Measurements from ENCODE around the gene CD59. TPM values are rescaled to one million over a fixed set of nuclear protein-coding genes. Genes with fewer than 3 reads are reported as not detected.

The CD59 gene
- total RNA-seq, 2 experiments from 2014 or later, result 35.2 to 37.8 TPM

- no peaks in the 10 kb centered on the region for H3K9me3 Mint-ChIP-seq
- DNase-seq, result no peak
- peaks cover 47% of the 10 kb centered on the region for H3K27me3 Mint-ChIP-seq
- H3K9me3 ChIP-seq (ENCODE audit: control insufficient read depth in 1 of 2, insufficient read depth in 1 of 2, low read length in 2 of 2), result peaks cover 0 to 3% of the 10 kb centered on the region in 2 experiments
- no peaks in the 10 kb centered on the region for H3K36me3 Mint-ChIP-seq (ENCODE audit: low read depth)
- no peak overlapping the region for H3K4me3 Mint-ChIP-seq
- H3K27me3 ChIP-seq (ENCODE audit: control insufficient read depth in 1 of 2, insufficient read depth in 2 of 2, low read length in 2 of 2), result peaks cover 7 to 17% of the 10 kb centered on the region in 2 experiments
- ATAC-seq (ENCODE audit: poor library complexity), result no peak
- POLR2A ChIA-PET, result no interaction called here
- H3K27ac ChIP-seq (ENCODE audit: low read depth in 1 of 2, low read length in 2 of 2), result no peak overlapping the region
- no peaks in the 10 kb centered on the region for H3K36me3 ChIP-seq (ENCODE audit: insufficient read depth, low read length)
- H3K27ac Mint-ChIP-seq, result no peak overlapping the region
- CTCF ChIA-PET, result no interaction called here
- no peaks in the 10 kb centered on the region for H3K4me1 Mint-ChIP-seq (ENCODE audit: low read depth)
- TF ChIP-seq CTCF (IDR thresholded peaks at IDR 0.05), result no peak
- H3K4me1 ChIP-seq (ENCODE audit: insufficient read depth, low read length), result no peaks in the 10 kb centered on the region
- no peak overlapping the region for H3K4me3 ChIP-seq (ENCODE audit: low read length)
- intact Hi-C loops (cut with DNase I, micrococcal nuclease), result no loop called here
Observed at GRCh38 chr11:33685082-33685481, 51.1 kb downstream of the CD59 start.

- Histone ChIP-seq H3K36me3 (ENCODE audit: insufficient read depth, low read length) (no peaks in the 10 kb centered on the region), H3K4me1 (ENCODE audit: insufficient read depth, low read length) (no peaks in the 10 kb centered on the region), H3K9me3 (ENCODE audit: control insufficient read depth in 1 of 2, insufficient read depth in 1 of 2, low read length in 2 of 2) (peaks cover 0 to 3% of the 10 kb centered on the region in 2 experiments), H3K27ac (ENCODE audit: low read depth in 1 of 2, low read length in 2 of 2) (no peak overlapping the region), H3K27me3 (ENCODE audit: control insufficient read depth in 1 of 2, insufficient read depth in 2 of 2, low read length in 2 of 2) (peaks cover 9 to 17% of the 10 kb centered on the region in 2 experiments), H3K4me3 (ENCODE audit: low read length) (no peak overlapping the region)
- intact Hi-C loops (cut with DNase I, micrococcal nuclease), result no loop called here
- Mint-ChIP-seq H3K4me1 (ENCODE audit: low read depth) (no peaks in the 10 kb centered on the region), H3K27ac (no peak overlapping the region), H3K9me3 (no peaks in the 10 kb centered on the region), H3K27me3 (peaks cover 51% of the 10 kb centered on the region), H3K36me3 (ENCODE audit: low read depth) (no peaks in the 10 kb centered on the region), H3K4me3 (no peak overlapping the region)
- ATAC-seq (ENCODE audit: poor library complexity), result no peak
- ChIA-PET CTCF (no interaction called here), POLR2A (no interaction called here)
- no peak for TF ChIP-seq CTCF (IDR thresholded peaks at IDR 0.05)
- DNase-seq, result no peak
Observed at GRCh38 chr11:33684003-33684706, 52.1 kb downstream of the CD59 start.

GRCh38 chr11:33682446-33682845, 53.8 kb downstream of the CD59 start:
- H3K4me1 ChIP-seq (ENCODE audit: insufficient read depth, low read length), result no peaks in the 10 kb centered on the region
- intact Hi-C loops (cut with DNase I, micrococcal nuclease), result no loop called here
- Mint-ChIP-seq H3K4me3 (no peak overlapping the region), H3K36me3 (ENCODE audit: low read depth) (no peaks in the 10 kb centered on the region), H3K9me3 (peaks cover 3% of the 10 kb centered on the region), H3K27me3 (peaks cover 65% of the 10 kb centered on the region), H3K27ac (no peak overlapping the region), H3K4me1 (ENCODE audit: low read depth) (no peaks in the 10 kb centered on the region)
- no peak for TF ChIP-seq CTCF (IDR thresholded peaks at IDR 0.05)
- peaks cover 9 to 17% of the 10 kb centered on the region in 2 experiments for H3K27me3 ChIP-seq (ENCODE audit: control insufficient read depth in 1 of 2, insufficient read depth in 2 of 2, low read length in 2 of 2)
- no peak overlapping the region for H3K27ac ChIP-seq (ENCODE audit: low read depth in 1 of 2, low read length in 2 of 2)
- DNase-seq (no peak), ATAC-seq (ENCODE audit: poor library complexity) (no peak)
- no peaks in the 10 kb centered on the region for H3K36me3 ChIP-seq (ENCODE audit: insufficient read depth, low read length)
- no peaks in the 10 kb centered on the region for H3K9me3 ChIP-seq (ENCODE audit: control insufficient read depth in 1 of 2, insufficient read depth in 1 of 2, low read length in 2 of 2)
- POLR2A ChIA-PET, result no interaction called here
- CTCF ChIA-PET, result no interaction called here
- H3K4me3 ChIP-seq (ENCODE audit: low read length), result no peak overlapping the region

Measured in CD4-positive, alpha-beta T cell (primary cell).